Activated CD4-positive, CD25-positive, alpha-beta regulatory T cell treated with anti-CD3 and anti-CD28 coated beads, Interleukin-2, amount 50 U/mL, for 24 hours (primary cell): ENCODE measurements around the gene DSTYK.
"Not testable (repeated sequence)": the region's sequence is repeated elsewhere in the genome, so short reads cannot be mapped to it uniquely, and the experiment has no call there.

Source experiments
- ATAC-seq, 2 donors: fragments of 150-1000 bp; cut with Tn5 transposase; one replicate each; pipeline ENCODE4 v1.10.0; 2021; ENCODE audit warnings: mild to moderate bottlenecking in 1 of 2, moderate library complexity in 1 of 2

DSTYK gene

DNA sequence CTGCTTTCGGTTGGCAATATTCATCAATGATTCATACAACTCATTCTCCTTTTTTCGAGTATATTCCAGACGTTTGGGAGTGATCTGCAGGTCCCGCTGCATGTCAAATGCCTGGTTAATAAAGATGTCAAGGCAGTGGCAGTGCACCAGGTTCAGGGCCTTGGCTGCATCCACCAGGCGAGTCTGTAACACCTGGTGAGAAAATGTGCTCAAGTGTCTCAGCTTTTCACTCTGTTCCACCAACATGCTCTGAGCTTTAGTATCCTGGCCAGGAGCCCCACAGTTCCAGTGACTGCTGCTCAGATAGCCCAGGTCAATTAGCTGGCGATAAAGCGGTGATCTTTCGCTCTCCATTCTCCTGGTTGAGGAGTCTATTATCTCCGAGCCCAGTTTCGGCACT is 42.3 kb downstream of the DSTYK start:
- no peak for ATAC-seq

DNA sequence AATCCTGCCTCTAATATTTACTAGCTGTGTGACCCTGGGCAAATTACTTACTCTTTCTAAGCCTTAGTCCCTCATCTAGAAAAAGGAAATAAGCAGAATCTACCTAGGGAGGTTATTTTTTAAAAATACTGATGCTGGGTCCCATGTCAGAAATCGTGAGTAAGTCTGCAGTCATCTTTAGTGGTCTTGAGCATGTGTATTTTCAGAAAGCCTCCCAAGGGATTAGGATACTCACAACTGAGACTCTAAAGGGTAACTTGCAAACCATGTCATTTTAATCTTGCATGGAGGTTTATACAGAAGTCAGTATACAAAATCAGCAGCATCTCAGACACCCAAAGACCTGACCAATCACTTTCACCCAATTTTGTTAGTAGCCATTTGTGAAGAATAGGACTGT is 43.2 kb downstream of the DSTYK start:
- no peak for ATAC-seq

DNA sequence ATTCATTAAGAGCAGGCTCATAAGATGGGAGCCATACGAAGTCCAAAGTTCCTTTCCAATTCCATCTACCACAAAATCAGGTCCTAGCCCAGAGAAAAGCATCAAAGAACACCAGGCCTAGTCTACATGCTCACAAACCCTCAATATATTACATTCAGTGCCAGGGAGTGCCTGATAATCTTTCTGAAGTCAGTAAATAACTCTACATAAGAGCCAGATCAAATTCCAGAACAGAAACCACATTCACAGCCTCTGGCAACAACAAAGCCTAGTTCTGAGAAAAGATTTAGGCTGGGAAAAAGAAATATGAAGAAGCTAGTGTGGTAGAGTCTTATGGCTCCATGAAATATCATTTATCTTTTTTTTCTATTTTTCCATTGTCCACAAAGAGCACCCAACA is 49.2 kb downstream of the DSTYK start:
- no peak for ATAC-seq

DNA sequence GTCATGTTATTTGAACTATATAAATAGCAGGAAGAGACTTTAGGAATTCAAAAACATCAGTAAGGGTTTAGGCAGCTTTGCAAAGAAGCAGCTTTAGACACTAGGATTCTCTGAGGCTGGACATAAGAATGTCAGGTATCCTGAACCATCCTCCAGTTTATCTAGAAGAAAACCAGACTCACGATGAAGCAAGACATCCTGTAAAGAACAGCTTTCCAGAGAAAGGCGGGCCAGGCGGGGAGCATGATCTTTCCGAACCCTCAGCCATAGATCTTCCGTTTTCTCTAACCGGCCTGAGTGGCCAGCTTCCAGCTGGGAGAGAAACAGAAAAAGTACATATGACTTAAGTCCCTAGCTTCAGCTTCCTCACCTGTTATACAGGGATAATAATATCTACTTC is 50.4 kb downstream of the DSTYK start:
- ATAC-seq = no peak

DNA sequence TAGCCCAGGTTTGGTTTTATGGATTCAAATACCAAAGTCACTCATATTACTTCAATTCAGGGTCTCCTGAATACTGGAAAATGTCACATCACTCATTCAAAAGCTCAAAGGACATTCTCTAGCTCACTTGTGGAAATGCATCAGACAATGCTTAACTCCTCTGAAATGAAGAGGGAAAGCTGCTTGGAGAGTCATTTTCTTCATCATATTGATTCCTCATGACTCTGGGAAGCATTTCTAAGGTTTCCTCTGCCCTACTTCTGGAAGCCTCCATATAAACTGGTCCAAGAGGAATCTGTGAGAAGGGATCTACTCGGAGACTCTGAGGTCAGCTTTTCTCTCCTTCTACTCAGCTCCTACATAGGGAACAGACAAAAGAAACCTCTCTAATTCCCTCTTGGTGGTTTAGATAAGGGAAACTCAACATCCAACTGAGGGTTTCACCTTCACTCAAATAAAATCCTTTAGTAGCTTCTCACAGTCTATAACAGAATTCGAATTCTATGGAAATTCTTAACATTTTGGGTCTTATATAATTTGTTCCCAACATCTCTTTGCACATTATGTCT is 53.4 kb downstream of the DSTYK start:
- no peak for ATAC-seq

DNA sequence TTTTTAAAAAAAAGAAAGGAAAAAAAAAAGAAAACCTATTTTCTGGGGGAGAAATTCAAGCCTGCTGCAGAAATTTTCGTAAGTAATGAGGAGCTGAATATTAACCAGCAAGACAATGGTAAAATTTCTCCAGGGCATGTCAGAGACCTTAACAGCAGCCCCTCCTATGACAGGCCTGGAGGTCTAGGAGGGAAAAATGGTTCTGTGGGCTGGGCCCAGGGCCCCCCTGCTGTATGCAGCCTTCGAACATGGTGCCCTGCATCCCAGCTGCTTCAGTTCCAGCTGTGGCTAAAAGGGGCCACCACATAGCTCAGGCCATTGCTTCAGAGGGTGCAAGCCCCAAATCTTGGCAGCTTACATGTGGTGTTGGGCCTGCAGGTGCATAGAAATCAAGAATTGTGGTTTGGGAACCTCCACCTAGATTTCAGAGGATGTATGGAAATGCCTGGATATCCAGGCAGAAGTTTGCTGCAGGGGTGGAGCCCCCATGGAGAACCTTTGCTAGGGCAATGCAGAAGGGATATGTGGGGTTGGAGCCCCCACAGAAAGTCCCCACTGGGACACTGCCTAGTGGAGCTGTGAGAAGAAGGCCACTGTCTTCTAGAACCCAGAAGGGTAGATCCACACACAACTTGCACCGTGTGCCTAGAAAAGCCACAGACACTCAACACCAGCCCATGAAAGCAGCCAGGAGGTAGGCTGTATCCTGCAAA is 55.7 kb downstream of the DSTYK start:
- ATAC-seq = not testable (repeated sequence)

DNA sequence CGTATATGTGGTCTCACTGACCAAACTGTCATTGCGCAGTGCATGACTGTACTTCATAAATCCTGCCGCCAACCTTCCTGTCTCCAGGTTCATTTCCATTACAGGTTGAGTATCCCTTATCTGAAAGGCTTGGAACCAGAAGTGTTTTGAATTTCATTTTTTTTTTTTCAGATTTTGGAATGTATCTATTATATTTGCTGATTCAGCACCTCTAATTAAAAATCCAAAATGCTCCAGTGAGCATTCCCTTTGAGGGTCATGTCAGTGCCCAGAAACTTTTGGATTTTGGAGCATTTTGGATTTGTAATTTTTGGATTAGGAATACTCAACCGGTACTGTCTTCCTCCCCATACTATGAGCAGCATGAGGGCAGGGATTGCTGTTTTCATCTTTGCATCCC is 59.0 kb downstream of the DSTYK start:
- ATAC-seq = no peak

DNA sequence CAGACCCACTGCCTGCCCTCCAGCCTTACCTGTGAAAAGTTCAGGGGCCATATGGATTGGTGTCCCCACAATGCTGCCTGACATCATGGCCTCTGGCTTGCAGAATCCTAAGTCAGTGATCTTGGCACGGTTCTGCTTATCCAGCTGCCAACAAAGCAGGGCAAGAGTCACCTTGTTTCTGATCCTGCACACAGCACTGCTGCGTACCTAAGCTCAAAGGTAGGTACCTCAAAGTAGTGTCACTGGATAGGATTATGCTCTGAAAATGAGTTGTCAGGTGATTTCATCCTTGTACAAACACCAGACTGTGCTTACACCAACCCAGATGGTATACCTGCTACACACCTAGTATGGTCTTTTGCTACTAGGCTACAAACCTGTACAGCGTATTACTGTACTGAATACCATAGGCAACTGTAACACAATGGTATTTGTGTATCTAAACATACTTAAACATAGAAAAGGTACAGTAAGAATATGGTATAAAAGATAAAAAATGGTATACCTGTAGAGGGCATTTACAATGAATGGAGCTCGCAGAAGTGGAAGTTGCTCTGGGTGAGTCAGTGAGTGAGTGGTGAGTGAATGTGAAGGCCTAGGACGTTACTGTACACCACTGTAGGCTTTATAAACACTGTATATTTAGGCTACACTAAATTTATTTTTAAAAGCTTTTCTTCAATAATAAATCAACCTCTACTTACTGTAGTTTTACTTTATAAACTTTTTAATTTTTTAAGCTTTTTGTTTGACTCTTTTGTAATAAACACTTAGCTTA is 60.7 kb downstream of the DSTYK start:
- no peak for ATAC-seq

DNA sequence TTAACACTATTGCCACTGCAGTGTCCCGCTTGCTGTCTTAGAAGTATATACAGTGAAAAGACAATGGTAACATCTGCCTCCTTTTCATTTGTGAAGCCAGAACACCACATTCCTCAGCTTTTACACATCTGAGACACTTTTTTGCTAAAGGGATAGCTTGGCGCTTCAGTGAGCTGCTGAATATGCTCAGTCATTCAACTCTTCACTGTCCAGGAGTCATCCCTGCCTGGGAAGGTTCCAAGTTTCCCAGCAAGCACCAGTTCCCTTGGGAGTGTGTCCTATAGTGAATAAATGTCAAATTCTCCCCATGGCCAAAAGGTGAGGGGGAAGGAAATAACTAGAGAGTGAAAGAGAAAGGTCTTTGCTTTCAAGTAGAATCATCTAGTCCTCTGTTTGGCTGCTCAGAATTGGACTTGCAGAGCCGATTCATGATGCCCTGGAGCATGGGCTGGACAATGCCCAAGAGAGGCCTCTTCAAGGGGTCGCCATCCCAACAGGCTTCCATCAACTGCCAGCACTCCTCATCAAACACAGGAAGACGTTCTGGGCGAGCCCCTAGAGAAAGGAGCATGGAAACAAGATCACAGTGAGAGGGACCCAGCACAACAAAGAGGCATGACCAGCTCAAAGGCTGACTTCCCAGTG is 64.2 kb downstream of the DSTYK start:
- ATAC-seq = no peak

DNA sequence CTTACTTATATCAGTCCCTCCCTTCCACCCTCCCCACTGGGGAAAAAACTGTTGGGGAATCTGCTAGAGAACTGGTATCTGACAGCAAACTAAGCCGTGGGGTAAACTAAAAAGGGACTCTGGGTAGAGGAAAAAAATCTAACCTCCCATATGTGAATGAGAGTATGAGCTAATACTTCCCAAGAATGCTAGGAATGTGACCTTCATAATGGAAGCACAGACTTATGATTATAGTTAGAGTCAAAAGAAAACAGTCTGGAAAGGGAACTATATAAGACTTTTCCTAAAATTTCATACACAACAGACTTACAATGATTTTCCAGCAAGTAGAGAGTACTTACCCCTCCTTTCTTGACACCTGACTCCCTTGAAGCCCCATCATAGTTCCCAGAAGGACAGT is 66.8 kb downstream of the DSTYK start:
- ATAC-seq = no peak

DNA sequence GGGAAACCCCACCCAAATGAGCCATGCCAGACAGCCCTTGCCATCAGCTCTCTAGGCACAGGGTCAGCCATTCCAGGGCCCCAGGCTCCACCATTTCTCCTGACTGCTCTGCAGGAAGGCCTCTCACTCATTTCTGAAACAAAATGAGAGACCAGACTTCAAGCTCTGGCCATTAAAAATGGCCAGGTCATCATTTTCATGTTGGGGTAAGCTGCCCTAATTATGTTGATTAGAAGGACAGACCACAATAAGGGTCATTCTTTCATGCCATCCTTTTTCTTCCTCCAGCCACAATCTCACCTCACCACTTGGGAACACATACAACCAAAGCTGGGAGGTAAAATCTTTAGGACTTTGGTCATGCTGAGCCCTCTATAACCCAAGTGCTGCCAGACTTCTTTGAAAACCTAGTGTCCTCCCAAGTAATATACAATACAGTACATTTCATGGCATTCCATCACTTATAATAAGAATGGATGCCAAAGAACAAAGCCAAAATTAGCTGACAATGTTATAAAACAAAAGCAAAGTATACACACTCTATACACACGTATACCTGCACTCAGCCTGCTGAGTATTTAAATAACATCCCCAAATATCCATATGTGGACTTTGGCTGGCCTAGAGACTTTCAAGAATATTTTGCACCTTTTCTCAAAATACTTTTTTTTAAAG is 67.3 kb downstream of the DSTYK start:
- ATAC-seq = no peak

DNA sequence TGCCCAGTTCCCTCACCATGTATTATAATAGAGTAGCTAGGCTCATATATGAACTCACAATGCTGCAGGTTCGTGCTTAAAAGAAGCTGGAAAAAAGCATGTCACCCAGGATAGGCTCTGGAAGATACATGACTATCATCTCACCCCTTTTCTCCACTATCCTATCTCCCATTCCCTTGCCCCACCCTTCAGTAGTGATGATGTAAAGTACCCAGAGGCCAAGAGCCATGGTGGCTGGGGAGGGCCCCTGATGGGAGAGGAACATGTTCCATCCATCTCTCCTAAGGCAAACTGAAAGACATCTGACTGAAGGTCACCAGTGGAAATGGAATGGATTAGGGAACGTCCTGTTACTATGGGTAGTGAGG is 69.4 kb downstream of the DSTYK start:
- ATAC-seq = no peak

DNA sequence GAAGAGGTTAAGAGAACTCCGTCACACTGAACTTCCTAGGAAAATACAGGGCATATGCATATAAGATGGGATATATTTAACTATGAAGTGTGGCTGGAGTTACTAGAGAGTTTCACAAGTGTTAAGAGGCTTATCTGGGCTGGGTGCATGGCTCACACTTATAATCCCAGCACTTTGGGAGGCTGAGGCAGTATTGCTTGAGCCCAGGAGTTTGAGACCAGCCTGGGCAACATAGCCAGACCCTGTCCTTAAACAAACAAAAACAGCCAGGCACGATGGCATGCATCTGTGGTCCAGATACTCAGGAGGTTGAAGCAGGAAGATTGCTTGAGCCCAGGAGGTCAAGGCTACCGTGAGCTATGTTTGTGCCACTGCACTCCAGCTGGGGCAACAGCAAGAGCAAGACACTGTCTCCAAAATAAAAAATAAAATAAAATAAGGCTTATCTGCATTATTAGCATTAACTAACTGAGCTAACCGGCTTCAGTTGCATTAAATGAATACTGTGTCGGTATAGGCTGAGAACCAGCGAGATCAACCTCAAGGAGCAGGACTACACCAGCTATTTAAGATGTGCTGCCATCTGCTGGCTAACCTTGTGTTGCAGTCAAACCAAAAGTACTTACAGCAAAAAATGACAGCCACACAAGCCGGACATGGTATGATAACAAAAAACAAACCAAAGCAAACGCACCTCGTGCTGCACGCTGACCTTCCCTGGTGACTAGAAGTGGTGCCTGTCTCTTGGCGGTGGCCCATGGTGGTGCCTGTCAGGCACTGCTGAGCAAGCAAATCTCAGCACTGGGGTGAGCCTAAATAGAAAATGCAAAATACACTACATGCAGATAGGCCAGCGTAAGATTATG is 70.0 kb downstream of the DSTYK start:
- peak; percentile 79 to 80 for ATAC-seq

DNA sequence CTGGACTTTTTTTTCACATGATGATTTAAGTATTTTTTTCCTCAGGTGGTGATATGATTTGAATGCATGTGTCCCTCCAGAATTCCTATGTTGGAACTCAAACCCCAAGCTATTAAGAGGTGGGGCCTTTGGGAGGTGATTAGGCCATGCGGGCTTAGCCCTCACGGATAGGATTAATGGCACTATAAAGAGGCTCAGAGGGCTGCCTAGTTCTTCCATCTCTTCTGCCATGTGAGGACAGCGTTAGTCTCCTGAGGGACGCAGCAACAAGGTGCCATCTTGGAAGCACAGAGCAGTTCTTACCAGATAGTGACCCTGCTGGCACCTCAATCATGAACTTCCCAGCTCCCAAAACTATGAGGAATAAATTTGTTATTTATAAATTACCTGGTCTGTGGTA is 71.4 kb downstream of the DSTYK start:
- no peak for ATAC-seq

DNA sequence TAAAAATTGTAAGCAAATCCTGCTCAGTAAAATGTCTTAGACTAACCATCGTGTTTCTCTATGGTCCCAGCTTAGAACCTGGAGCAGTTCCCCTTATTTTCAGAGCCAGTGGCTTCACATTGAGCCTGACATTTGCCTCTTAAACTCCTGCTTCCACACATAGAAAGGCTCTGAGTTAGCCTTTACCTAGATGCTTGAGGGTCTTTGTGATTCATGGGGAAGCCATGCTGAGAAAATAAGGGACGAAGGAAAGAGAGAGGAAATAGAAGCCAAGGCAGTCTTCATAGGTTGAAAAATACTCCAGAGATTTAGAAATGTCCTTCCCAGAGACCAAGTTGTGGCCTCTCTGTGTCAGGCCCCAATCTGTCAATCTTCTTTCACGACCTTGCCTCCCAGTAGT is 73.6 kb downstream of the DSTYK start:
- ATAC-seq = no peak

DNA sequence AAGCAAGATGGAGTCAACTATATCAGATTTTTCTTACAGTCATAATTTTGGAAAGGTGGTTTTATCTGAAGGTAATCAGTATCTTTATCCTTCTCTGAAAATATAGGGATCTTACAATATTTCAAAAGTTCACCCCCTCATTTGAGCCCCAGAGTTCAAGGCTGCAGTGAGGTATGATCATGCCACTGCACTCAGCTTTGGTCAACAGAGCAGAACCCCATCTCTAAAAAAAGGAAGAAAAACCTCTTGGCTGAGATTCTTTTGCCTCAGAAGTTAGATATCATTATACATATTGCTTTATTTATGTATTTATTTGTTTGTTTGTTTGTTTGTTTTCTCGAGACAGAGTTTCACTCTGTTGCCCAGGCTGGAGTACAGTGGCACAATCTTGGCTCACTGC is 78.2 kb downstream of the DSTYK start:
- no peak for ATAC-seq

DNA sequence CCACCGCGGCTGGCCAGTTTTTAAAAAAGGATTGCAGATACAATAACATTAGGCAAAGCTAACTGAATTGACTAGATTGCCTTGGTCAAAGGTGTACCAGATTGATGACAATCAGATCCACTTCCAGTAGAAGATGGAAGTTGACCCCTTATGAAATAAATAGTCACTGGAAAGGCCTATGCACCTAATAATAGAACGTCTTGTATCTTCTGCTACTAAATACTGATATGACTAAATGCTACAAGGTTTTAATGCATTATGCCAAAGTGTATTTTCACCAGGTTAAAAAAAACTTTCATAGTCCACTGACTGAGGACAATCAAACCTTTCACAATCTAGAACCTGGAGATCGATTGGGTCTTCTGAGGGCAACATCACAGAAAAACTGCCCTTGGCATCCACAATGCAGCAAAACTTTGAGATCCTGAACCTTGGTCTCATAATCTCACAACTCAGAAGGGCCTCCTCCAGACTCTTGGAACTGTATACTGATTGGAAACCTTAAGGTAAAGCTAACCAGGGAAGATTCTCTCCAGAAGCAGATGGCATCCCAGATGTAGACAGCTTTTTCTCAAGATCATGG is 82.0 kb downstream of the DSTYK start:
- ATAC-seq = no peak

DNA sequence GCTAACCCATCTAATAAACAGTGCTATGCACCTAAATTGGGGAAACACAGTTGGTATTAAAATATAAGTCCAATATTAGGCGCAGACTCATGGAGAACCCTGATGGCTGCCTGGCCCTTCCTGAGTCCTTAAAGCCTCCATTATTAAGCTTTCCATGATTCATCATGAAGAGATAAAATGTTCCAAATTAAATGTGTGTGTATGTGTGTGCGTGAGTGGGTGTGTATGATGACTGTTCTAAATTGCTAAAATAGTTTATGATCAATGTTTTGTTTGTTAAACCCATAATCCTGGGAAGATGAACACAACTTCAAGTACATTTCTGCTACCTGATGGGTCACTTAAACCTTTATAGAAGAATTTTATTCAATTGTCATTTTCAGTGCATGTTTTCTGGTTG is 83.5 kb downstream of the DSTYK start:
- ATAC-seq = no peak

DNA sequence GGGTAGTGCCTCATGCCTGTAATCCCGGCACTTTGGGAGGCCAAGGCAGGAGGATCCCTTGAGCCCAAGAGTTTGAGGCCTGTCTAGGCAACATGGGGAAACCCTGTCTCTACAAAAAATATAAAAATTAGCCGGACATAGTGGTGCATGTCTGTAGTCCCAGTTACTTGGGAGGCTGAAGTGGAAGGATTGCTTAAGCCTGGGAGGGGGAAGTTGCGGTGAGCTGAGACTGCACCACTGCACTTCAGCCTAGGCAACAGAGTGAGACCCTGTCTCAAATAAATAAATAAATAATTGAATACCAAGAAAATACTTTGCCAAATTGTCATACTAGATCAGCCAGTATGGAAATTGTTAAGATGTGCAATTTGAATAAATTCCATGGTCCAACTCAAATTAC is 83.9 kb downstream of the DSTYK start:
- ATAC-seq = no peak

DNA sequence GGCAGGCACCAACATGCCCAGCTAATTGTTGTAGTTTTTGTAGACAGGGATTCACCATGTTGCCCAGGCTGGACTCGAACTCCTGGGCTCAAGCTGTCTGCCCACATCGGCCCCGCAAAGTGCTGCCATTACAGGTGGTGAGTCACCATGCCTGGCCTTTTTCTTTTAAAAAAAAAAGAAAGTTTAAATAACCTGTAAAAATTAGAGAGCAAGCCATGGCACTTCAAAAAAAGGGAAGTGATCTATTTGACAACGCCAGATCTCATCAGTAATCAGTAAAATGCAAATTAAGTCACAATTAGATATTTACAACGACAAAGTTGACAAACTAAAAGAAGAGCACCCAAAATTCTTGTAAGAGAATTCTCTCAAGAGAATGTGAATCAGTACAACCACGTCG is 86.8 kb downstream of the DSTYK start:
- ATAC-seq = no peak

DNA sequence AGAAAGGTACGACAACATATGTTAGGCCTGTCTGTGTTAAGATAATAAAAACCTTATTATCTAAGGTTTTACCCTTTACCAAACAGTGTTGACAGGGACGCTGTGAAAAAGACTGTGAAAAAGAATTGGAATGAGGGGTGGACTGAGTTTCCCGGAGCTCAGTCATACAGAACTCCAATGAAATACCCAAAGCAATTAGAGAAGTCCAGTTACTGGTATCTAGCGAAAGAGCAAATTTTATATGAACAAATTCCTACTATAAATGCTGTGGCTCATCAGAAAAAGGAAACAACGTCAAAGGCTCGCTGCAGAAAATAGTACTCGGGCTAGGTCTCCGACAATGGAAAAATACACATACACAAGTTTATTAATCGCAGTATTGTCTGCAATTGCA is 89.0 kb downstream of the DSTYK start:
- ATAC-seq = no peak
